ENCODE results near the gene YIPF1. TPM values are rescaled to one million over a fixed set of nuclear protein-coding genes. Genes with fewer than 3 reads are reported as not detected.
A peak's percentile ranks its signal among the peaks of the same experiment; 100 is the strongest.

Gene YIPF1
- total and polyA plus RNA-seq, 2 experiments from 2014 or later = 27.7 to 34.0 TPM

DNA sequence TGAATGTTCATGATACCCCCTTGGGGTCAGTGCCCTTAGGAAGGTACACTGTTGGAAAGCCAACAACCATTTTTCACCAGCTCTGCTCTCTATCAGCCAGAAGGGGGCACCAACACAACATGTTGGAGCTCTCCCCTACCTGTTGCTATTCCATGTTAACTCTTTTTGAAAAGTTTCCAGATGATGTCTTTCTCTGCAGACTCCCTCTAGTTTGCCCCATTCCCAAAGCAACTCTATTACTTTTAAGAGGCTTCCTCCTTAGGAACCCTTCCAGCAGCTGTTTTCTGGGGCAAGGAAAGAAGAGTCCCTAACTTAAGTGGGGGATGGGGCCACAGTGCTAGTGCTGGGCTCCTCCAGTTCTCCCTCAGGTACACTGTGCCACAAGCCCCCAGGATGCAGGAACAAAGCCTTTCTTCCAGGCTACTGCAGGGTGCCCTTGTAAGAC is 28.6 kb downstream of the YIPF1 start:
- Histone ChIP-seq H3K27ac (no peak overlapping the region), H3K36me3 (replicated peaks; ENCODE audit: insufficient read depth, low read depth) (no peaks in the 10 kb centered on the region), H4K20me1 (ENCODE audit: insufficient read depth, poor library complexity, severe bottlenecking) (no peaks in the 10 kb centered on the region), H2AFZ (no peak overlapping the region), H3K79me2 (no peaks in the 10 kb centered on the region), H3K4me3 (no peak overlapping the region), H3K4me2 (no peak overlapping the region), H3K4me1 (ENCODE audit: insufficient read depth) (no peaks in the 10 kb centered on the region), H3K27me3 (no peaks in the 10 kb centered on the region), H3K9me2 (replicated peaks; ENCODE audit: insufficient read depth) (no peaks in the 10 kb centered on the region), H3K9me3 (ENCODE audit: low read depth) (no peaks in the 10 kb centered on the region)
- TF ChIP-seq EZH2 (IDR thresholded peaks at IDR 0.05; ENCODE audit: borderline replicate concordance) = no peak
- TF ChIP-seq, protein P1, sequence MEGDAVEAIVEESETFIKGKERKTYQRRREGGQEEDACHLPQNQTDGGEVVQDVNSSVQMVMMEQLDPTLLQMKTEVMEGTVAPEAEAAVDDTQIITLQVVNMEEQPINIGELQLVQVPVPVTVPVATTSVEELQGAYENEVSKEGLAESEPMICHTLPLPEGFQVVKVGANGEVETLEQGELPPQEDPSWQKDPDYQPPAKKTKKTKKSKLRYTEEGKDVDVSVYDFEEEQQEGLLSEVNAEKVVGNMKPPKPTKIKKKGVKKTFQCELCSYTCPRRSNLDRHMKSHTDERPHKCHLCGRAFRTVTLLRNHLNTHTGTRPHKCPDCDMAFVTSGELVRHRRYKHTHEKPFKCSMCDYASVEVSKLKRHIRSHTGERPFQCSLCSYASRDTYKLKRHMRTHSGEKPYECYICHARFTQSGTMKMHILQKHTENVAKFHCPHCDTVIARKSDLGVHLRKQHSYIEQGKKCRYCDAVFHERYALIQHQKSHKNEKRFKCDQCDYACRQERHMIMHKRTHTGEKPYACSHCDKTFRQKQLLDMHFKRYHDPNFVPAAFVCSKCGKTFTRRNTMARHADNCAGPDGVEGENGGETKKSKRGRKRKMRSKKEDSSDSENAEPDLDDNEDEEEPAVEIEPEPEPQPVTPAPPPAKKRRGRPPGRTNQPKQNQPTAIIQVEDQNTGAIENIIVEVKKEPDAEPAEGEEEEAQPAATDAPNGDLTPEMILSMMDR (IDR thresholded peaks at IDR 0.05; ENCODE audit: poor library complexity) = peak; percentile 82
- no peak for TF ChIP-seq EZH2phosphoT487 (IDR thresholded peaks at IDR 0.05; ENCODE audit: low read depth, severe bottlenecking, unreplicated experiment)
- peak; percentile 82 for DNase-seq (ENCODE audit: low spot score)

DNA sequence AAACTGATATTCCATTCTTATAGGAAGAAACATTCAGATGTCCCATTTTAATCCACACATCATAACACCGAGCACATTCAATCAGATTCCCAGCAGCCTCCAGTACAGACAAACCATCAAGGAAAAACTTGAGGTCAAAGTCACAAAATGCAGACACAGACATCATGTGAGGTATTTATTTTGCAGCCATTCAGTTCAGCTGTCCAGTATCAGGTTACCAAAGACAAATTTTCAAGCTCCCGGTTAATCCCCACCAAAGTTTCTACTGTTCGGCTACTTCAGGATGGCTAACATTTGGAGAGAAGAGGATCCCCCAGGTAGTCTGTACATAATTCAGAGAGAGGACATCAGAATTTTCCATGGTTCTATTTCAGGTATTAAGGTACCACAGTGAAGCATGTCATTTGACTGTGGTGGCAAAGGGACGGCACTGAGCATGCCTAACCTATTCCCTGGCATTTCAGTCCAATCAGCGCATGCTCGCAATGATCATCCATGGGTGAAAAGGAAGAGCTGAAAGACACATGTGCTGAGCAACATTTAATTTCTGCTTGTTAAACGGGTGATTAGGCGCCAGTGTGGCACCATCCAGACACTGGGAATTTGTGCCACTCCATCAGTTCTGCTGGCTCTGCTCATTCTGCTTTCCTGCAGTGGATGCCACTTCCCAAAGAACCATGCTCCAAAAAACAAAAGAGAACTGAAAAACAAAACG is 37.9 kb downstream of the YIPF1 start:
- Histone ChIP-seq H3K36me3 (replicated peaks; ENCODE audit: insufficient read depth, low read depth) (no peaks in the 10 kb centered on the region), H2AFZ (no peak overlapping the region), H3K27ac (no peak overlapping the region), H3K79me2 (no peaks in the 10 kb centered on the region), H3K27me3 (no peaks in the 10 kb centered on the region), H3K4me3 (no peak overlapping the region), H3K9me3 (ENCODE audit: low read depth) (no peaks in the 10 kb centered on the region), H3K4me1 (ENCODE audit: insufficient read depth) (no peaks in the 10 kb centered on the region), H4K20me1 (ENCODE audit: insufficient read depth, poor library complexity, severe bottlenecking) (no peaks in the 10 kb centered on the region), H3K9me2 (replicated peaks; ENCODE audit: insufficient read depth) (no peaks in the 10 kb centered on the region), H3K4me2 (no peak overlapping the region)
- WGBS (ENCODE audit: low lambda C conversion rate, missing lambda C conversion rate) = 92% methylated on average over 9 of the region's 9 CpGs
- TF ChIP-seq, protein P1 (IDR thresholded peaks at IDR 0.05; ENCODE audit: poor library complexity) = no peak
- TF ChIP-seq EZH2phosphoT487 (IDR thresholded peaks at IDR 0.05; ENCODE audit: low read depth, severe bottlenecking, unreplicated experiment) (no peak), EZH2 (IDR thresholded peaks at IDR 0.05; ENCODE audit: borderline replicate concordance) (no peak)
- DNase-seq (ENCODE audit: low spot score) = no peak

DNA sequence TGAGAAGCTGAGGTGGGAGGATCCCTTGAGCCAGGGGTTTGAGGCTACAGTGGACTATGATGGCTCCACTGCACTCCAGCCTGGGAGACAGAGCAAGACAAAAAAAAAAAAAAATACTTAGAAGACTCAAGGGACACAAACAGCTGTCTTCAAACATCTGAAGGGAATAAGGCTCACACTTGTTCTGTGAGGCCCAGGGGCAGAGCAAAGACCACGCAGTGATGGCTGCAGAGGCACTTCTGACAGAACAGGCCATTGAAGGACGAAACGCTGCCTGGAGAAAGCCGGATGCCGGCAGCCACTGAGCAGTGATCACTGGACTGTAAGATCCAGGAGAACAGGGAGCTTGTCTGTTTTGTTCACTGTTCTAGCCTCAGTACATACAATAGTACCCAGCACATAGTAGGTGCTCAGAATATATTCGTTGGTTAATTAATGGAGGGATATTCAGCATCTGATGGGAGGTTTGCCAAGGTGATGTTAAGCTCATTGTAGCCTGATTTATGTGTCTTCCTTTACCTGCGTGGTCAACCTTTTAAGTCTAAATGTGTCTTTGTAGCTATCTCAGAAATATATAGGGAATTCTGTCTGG is 39.4 kb downstream of the YIPF1 start:
- DNase-seq (ENCODE audit: low spot score) = no peak
- no peak overlapping the region for H2AFZ ChIP-seq
- no peak overlapping the region for H3K4me2 ChIP-seq
- H3K27ac ChIP-seq = no peak overlapping the region
- WGBS (ENCODE audit: low lambda C conversion rate, missing lambda C conversion rate) = 95% methylated on average over 7 of the region's 7 CpGs
- no peaks in the 10 kb centered on the region for H3K27me3 ChIP-seq
- no peaks in the 10 kb centered on the region for H3K4me1 ChIP-seq (ENCODE audit: insufficient read depth)
- no peaks in the 10 kb centered on the region for H3K9me2 ChIP-seq (replicated peaks; ENCODE audit: insufficient read depth)
- TF ChIP-seq EZH2 (IDR thresholded peaks at IDR 0.05; ENCODE audit: borderline replicate concordance) = no peak
- TF ChIP-seq EZH2phosphoT487 (IDR thresholded peaks at IDR 0.05; ENCODE audit: low read depth, severe bottlenecking, unreplicated experiment) = no peak
- TF ChIP-seq, protein P1 (IDR thresholded peaks at IDR 0.05; ENCODE audit: poor library complexity) = no peak
- H3K36me3 ChIP-seq (replicated peaks; ENCODE audit: insufficient read depth, low read depth) = no peaks in the 10 kb centered on the region
- no peak overlapping the region for H3K4me3 ChIP-seq
- no peaks in the 10 kb centered on the region for H3K79me2 ChIP-seq
- no peaks in the 10 kb centered on the region for H3K9me3 ChIP-seq (ENCODE audit: low read depth)
- no peaks in the 10 kb centered on the region for H4K20me1 ChIP-seq (ENCODE audit: insufficient read depth, poor library complexity, severe bottlenecking)
